ENCODE results near the gene FREY1.
"Not testable (repeated sequence)": the region's sequence is repeated elsewhere in the genome, so short reads cannot be mapped to it uniquely, and the experiment has no call there.

Gene FREY1

GRCh38 chr11:45913514-45913913 is 6.4 kb upstream of the FREY1 start:
- no peak for DNase-seq

- no peak for DNase-seq
These were observed 3.6 kb upstream of the FREY1 start for GRCh38 chr11:45910623-45911022.

DNA sequence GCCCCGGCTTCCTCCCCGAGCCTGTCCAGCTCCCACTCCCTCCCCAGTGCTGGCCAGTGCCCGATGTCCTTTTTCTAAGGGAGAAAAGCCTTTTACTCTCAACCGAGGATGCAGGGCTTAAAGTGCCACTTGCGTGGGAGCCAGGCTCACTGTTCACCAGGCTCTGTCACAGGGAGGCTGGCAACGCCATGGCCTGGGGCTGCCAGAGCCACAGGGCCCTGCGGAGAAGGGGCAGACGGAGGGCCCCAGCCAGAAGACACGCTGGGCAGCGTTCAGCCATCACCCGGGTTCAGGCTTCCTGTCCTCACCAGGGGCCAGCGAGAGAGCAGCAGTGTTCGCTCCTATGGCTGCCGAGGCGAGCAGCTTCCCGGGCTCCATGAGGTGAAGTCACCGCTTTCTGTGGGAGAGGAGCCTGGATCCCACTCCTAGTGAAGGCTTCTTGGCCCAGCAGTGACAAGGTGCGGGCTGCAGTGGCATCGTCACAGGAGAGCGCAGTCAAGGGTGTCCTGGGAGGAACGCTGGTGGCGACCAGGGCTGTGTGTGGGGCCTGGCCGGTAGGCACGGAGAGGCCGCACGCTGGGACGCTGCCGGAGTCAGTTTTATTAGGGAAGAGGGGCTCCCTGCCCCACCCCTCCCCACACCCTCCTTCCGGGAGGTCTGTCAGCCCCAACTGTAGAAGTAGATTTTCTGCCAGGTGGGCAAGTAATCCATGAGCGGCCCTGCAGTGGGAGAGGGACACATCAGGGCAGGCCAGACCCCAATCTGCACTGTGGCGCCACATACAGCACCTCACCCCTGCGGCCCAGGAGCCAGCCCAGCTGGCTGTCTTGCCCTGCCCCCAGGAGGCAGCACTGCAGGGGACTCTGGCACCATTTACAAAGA is 2.8 kb upstream of the FREY1 start:
- no peak for DNase-seq

GRCh38 chr11:45907911-45908370 is 870 bp upstream of the FREY1 start:
- no peak for DNase-seq

DNA sequence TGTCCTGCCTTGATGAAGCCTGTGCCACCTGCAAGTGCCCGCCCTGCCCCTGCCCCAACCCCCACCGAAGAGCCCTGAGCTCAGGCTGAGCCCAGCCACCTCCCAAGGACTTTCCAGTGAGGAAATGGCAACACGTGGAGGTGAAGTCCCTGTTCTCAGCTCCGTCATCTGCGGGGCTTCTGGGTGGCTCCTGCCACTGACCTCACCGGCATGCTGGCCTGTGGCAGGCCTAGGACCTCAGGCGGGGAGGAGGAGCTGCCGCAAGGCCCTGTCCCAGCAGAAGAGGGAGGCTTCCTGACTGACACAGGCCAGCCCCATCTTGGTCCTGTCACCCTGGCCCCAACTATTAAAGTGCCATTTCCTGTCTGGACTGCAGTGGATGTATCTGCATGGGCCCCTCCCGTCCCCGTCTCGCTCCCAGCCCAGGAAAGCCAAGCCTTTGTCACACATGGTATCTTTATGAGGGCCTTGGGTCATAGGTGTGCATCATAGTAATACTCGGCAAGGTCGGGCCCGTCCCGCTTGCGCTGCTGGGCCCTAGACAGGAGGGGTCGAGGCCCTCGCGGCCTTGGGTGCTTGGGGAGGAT is 882 bp downstream of the FREY1 start:
- DNase-seq = no peak

GRCh38 chr11:45905576-45905975 is 1.5 kb downstream of the FREY1 start:
- DNase-seq = not testable (repeated sequence)

GRCh38 chr11:45905095-45905494 is 2.0 kb downstream of the FREY1 start:
- DNase-seq = no peak

DNA sequence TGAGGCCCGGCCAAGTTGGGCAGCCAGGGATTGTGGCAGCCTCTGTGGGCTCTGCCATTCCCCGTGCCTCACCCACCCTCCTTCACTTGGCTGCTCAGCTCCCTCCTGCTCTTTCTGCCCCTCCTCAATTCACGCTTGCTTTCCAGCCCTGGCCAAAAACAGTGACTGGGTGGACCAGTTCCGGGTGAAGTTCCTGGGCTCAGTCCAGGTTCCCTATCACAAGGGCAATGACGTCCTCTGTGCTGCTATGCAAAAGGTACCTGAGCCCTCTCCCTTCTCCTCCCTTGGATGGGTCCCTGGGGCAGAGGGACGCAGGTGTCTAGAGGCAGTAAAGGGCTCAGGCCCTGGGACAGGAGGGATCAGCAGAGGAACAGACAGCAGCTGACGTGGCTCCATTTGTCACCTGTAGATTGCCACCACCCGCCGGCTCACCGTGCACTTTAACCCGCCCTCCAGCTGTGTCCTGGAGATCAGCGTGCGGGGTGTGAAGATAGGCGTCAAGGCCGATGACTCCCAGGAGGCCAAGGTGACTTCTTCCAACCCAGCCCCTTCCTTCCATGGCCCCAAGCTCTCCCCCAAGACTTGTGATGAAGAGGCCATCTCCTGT is 2.7 kb downstream of the FREY1 start:
- no peak for DNase-seq

- DNase-seq = no peak
These were observed 4.4 kb downstream of the FREY1 start for GRCh38 chr11:45902452-45903380.

GRCh38 chr11:45901626-45902025 is 5.4 kb downstream of the FREY1 start:
- DNase-seq = no peak

- DNase-seq = no peak
These were observed 6.0 kb downstream of the FREY1 start for GRCh38 chr11:45900916-45901617.

- DNase-seq = not testable (repeated sequence)
These were observed 6.8 kb downstream of the FREY1 start for GRCh38 chr11:45900175-45900800.

DNA sequence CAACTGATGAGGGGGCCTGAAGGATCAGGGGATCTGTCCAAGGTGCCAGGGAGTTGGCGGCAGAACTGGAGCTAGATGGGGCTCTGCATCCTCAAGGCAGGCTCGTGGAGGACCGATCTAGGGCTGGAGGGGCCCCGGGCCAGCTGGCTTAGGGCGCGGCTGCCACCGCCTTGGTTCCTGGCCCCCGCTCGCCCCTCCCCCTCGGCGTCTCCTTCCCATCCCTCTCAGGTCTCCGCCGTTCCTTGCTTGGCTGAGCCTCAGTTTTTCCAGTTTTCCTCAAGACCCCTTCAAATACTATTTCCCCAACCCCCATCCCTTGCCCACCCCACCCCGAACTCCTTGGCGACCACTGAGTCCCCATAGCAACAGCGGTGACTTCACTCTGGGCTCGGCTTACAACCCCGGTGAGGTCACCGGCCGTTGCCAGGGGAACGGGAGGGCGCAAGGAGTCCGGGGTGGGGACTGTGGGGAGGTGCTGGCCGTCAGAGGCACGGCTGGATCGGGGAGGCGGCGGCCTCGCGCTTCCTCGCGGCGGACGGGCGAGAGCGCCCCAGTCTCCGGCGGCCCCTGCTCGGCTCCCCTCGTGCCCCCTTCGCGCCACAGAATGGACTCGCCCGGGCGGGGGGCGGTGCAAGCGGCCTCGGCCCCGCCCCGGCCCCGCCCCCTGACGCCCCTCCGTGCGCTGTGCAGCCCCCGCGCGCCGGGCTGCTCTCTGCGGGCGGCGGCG is 7.5 kb downstream of the FREY1 start:
- peak; percentile 63 for DNase-seq

DNA sequence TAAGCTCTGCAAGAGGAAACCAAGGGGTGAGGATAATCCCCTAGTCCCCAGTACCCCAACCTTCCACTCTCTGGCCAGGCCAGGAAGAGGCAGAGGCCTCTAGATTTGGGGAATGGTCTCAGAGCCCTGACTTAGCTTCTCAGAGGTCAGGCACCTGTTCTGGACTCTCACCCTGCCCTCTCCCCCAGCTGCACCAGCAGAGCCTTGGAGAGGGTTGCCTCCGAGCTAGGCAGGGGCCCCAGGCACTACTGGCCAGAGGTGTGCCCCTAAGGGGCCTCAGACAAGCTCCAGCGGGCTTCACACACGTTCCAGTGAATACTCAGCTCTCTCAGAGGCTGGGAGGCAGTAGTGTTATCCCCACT is 8.0 kb downstream of the FREY1 start:
- no peak for DNase-seq

- DNase-seq = no peak
These were observed 9.5 kb downstream of the FREY1 start for GRCh38 chr11:45897556-45897955.

DNA sequence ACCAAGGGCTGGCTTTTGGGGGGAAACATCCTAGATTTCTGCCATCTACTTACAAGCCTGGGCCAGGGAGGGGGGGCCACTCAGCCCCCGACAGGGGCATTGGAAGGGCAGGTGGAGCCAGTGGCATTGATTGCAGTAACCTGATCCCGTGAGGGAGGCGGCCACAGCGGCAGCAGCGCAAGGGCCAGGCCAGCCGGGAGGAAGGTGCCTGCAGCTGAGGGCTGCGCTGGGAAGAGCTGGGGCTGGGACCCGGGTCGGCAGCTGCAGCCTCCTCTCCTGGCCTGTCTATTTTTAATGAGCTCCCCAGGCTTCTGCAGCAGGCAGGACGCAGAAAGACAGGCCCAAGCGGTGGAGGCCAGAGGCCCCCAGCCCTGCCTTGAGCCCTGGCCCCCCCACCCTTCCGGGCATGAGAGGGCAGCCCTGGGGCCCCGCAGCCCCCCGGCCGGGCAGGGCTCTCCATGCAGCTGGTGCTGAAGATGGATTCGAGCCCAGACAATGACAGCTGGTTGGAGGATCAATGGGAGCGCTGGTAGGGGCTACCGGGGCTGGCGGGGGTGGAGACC is 10.6 kb downstream of the FREY1 start:
- DNase-seq = peak; percentile 59

- DNase-seq = no peak
These were observed 11.4 kb downstream of the FREY1 start for GRCh38 chr11:45895553-45896259.

DNA sequence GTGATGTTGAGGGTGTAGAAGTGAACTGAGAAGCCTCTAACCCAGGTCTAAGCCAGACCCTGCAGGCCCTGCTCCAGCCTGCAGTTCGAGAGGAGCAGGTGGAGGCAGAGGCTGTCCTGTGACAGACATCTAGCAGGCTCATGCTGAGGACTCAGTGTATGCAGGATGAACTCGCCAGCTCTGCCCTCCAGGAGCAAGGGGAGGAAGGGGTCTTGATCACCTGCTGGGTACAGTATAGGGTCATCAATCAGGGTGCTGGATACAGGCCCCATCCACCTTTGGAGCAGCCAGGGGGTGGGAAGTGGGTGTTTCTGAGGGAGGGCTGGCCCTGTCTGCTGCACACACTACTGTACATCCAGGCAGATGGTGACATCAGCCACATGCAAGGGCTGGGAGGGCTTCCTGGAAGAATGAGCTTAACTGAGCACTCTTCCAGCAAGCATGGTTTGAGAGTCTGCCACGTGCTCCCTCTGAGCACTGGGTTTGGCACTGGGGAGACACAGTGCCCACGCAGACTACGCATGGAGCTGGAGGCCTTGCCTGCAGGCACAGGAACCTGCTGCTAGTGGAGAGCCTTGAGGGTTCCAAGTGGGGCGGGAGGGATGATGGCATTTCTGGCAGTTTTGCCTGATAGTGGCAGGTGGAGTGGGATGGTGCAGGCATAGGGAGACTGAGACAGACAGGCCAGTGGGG is 12.4 kb downstream of the FREY1 start:
- no peak for DNase-seq

- DNase-seq = no peak
These were observed 14.2 kb downstream of the FREY1 start for GRCh38 chr11:45892856-45893255.

All from NCI-H2029 treated with DMSO at 0.1 percent for 48 hours (cell line).